Measurements from ENCODE around the gene AGPAT4.
A peak's percentile ranks its signal among the peaks of the same experiment; 100 is the strongest.
"Not testable (repeated sequence)": the region's sequence is repeated elsewhere in the genome, so short reads cannot be mapped to it uniquely, and the experiment has no call there.

AGPAT4 gene

DNA sequence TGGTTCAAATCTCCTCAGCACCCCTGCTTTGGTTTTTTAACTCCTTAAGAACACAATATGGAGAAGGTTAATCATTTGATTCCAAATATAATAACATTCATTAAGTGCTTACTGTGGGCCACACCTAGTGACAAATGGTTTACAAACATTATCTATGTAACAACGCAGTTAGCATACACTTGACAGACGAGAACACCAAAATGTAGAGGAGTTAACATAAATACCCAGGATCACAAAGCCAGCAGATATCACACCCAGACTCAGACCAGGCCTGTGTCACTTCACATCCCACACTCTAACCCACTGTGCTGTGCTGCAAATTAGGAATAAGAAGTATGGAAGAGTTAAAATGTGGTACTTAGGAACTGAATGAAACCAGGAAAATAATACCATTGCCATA, 82.9 kb downstream of the AGPAT4 start:
- no peak overlapping the region for H3K4me3 ChIP-seq (ENCODE audit: low read length)
- TF ChIP-seq, protein P1, sequence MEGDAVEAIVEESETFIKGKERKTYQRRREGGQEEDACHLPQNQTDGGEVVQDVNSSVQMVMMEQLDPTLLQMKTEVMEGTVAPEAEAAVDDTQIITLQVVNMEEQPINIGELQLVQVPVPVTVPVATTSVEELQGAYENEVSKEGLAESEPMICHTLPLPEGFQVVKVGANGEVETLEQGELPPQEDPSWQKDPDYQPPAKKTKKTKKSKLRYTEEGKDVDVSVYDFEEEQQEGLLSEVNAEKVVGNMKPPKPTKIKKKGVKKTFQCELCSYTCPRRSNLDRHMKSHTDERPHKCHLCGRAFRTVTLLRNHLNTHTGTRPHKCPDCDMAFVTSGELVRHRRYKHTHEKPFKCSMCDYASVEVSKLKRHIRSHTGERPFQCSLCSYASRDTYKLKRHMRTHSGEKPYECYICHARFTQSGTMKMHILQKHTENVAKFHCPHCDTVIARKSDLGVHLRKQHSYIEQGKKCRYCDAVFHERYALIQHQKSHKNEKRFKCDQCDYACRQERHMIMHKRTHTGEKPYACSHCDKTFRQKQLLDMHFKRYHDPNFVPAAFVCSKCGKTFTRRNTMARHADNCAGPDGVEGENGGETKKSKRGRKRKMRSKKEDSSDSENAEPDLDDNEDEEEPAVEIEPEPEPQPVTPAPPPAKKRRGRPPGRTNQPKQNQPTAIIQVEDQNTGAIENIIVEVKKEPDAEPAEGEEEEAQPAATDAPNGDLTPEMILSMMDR (conservative IDR thresholded peaks at IDR 0.05; ENCODE audit: low read depth, low read length): no peak
- DNase-seq (ENCODE audit: low read depth): no peak

DNA sequence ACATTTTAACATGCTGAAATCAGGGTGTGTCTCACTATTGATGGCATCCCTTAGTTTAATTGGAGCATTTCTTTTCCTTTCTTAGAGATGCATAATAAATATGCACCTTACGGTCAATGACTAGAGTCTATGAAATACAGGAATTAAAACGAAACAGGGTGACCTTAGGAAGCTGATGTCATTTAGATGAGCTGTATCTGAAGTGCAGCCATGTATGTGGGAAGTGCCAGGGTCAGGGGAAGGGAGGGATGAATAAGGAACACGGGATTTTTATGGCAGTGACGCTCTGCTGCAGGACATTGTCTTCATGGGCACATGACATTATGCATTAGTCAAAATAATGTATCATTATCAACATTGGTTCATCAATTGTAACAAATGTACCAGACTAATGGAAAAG, 84.0 kb downstream of the AGPAT4 start:
- no peak overlapping the region for H3K4me3 ChIP-seq (ENCODE audit: low read length)
- DNase-seq (ENCODE audit: low read depth): no peak
- TF ChIP-seq, protein P1 (conservative IDR thresholded peaks at IDR 0.05; ENCODE audit: low read depth, low read length): no peak

GRCh38 chr6:161188547-161189465, 85.1 kb downstream of the AGPAT4 start:
- TF ChIP-seq, protein P1 (conservative IDR thresholded peaks at IDR 0.05; ENCODE audit: low read depth, low read length): no peak
- no peak for DNase-seq (ENCODE audit: low read depth)
- H3K4me3 ChIP-seq (ENCODE audit: low read length): no peak overlapping the region

DNA sequence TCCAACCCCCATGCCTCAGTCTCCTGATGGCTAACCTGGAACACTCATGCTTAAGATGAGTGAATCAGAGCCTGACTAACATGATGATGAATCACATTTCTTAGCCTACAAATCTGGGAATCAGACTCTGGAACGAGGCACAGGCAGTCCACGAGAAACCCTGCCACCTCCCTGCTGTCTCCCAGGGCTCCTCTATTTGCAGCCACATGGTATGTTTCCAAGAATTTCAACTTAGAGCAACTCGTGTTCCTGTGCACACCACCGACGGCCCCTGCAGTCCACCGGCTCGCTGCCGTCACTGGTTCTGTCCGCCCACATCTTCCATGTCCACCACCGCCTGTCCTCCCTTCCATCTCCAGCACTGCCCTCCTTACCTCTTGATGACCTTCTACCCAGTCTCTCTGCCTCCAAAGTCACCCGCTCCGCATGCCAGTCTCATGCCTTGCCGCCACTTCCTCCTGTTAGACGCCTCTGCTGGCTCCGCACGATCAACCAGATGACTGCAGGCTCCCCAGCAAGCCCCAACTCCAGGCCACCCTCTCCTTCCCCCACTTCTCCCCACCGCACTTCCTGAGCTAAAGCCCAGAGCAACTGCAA, 87.6 kb downstream of the AGPAT4 start:
- peak; percentile 94 for DNase-seq (ENCODE audit: low read depth)
- no peak overlapping the region for H3K4me3 ChIP-seq (ENCODE audit: low read length)
- TF ChIP-seq, protein P1 (conservative IDR thresholded peaks at IDR 0.05; ENCODE audit: low read depth, low read length): no peak

DNA sequence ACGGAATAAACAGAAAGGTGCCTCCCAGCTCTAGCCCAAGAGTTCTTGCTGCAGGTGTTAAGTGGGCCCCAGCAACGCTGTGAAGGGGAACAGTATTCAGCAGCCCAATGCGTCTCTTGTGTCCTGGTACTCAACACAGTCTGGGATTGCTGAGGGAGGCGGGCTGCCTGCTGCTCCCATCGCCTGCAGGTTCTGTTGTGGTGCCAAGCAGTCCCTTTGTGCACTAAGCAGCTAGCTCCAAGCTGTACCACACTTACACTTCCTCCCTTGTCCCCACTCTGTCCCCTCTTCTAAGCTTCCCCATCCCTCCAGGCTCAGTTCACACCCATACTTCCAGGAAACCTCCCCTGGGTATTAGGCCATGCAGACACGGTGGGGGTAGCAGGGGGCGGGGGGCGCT, 92.7 kb downstream of the AGPAT4 start:
- H3K4me3 ChIP-seq (ENCODE audit: low read length): no peak overlapping the region
- TF ChIP-seq, protein P1 (conservative IDR thresholded peaks at IDR 0.05; ENCODE audit: low read depth, low read length): no peak
- DNase-seq (ENCODE audit: low read depth): no peak

DNA sequence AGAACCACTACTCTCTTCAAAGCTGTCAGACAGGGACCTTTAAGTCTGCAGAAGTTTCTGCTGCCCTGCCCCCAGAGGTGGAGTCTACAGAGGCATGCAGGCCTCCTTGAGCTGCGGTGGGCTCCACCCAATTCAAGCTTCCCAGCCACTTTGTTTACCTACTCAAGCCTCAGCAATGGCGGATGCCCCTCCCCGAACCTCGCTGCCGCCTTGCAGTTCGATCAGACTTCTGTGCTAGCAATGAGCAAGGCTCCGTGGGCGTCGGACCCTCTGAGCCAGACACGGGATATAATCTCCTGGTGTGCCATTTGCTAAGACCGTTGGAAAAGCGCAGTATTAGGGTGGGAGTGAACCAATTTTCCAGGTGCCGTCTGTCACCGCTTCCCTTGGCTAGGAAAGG, 95.7 kb downstream of the AGPAT4 start:
- H3K4me3 ChIP-seq (ENCODE audit: low read length); DNase-seq (ENCODE audit: low read depth): not testable (repeated sequence)

DNA sequence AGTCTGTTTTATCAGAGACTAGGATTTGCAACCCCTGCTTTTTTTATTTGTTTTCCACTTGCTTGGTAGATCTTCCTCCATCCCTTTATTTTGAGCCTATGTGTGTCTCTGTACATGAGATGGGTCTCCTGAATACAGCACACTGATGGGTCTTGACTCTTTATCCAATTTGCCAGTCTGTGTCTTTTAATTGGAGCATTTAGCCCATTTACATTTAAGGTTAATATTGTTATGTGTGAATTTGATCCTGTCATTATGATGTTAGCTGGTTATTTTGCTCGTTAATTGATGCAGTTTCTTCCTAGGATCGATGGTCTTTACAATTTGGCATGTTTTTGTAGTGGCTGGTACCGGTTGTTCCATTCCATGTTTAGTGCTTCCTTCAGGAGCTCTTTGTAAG, 97.4 kb downstream of the AGPAT4 start:
- not testable (repeated sequence) for H3K4me3 ChIP-seq (ENCODE audit: low read length); DNase-seq (ENCODE audit: low read depth)

DNA sequence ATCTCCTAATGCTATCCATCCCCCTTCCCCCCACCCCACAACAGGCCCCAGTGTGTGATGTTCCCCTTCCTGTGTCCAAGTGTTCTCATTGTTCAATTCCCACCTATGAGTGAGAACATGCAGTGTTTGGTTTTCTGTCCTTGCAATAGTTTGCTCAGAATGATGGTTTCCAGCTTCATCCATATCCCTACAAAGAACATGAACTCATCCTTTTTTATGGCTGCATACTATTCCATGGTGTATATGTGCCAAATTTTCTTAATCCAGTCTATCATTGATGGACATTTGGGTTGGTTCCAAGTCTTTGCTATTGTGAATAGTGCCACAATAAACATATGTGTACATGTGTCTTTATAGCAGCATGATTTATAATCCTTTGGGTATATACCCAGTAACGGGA, 101.1 kb downstream of the AGPAT4 start:
- H3K4me3 ChIP-seq (ENCODE audit: low read length); DNase-seq (ENCODE audit: low read depth): not testable (repeated sequence)
